ENCODE measurements around the gene CALCR. TPM values are rescaled to one million over a fixed set of nuclear protein-coding genes. Genes with fewer than 3 reads are reported as not detected.

CALCR gene
- total and polyA plus RNA-seq, 3 donors from 2014 or later: 0.31 to 0.76 (median 0.56) TPM

- Histone ChIP-seq H3K27ac (no peak overlapping the region), H3K36me3 (ENCODE audit: low read depth, missing control alignments) (no peaks in the 10 kb centered on the region), H3K9me3 (no peaks in the 10 kb centered on the region), H3K27me3 (no peaks in the 10 kb centered on the region), H3K4me3 (no peak overlapping the region), H3K4me1 (no peaks in the 10 kb centered on the region)
- TF ChIP-seq CTCF (IDR thresholded peaks at IDR 0.05): no peak
- no peak for TF ChIP-seq POLR2A (IDR thresholded peaks at IDR 0.05)
- intact Hi-C loops (cut with DNase I; ENCODE audit: low total_unique reads): no loop called here
- 75 to 78% methylated on average over 2 of the region's 2 CpGs for WGBS, 2 donors
- DNase-seq: no peak
These were observed 29.8 kb downstream of the CALCR start for GRCh38 chr7:93544691-93545090.

DNA sequence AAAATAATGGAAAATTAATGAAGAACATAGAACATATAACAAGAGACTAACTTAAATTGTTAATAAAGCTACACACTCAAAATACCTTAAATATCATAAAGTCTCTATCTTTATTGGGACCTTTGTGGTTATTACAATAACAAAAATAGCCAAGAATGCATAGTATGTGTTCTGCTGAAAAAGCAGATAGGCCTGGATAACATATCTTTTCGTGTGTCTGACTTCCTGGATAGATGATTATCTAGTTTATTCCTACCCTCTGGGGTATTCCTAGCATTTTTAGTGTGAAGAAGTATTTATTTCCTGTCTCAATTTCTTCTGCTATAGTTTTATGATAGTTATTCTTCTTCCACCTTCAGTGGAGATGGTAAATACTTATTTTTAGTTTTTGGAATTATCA lies 36.5 kb downstream of the CALCR start:
- H3K27ac ChIP-seq: no peak overlapping the region

DNA sequence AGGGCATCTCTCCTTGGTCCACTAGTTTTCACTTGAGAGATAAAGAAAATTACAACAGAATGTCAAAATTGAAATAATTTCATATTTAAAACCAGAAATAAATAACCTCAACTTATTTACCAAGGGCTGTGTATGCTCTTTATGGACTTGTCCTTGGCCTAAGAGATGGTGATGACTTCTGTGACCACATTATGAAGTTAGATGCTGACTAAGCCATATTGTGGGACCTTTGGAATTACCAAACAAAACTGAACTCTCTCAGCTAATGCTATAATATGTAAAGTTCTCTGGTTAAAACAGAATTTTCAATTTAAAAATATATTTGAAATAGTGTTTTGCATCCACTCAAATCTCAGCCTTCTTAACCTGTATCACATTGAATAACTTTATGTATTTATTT lies 38.9 kb downstream of the CALCR start:
- Histone ChIP-seq H3K9me3 (no peaks in the 10 kb centered on the region), H3K4me1 (no peaks in the 10 kb centered on the region), H3K36me3 (ENCODE audit: low read depth, missing control alignments) (no peaks in the 10 kb centered on the region), H3K4me3 (no peak overlapping the region), H3K27ac (no peak overlapping the region), H3K27me3 (no peaks in the 10 kb centered on the region)
- TF ChIP-seq CTCF (IDR thresholded peaks at IDR 0.05) (no peak), POLR2A (IDR thresholded peaks at IDR 0.05) (no peak)
- no peak for DNase-seq
- intact Hi-C loops (cut with DNase I; ENCODE audit: low total_unique reads): no loop called here

More for the DNA sequence above, 36.5 kb downstream of the CALCR start:
- H3K36me3 ChIP-seq (ENCODE audit: low read depth, missing control alignments): no peaks in the 10 kb centered on the region
- no peaks in the 10 kb centered on the region for H3K27me3 ChIP-seq
- intact Hi-C loops (cut with DNase I; ENCODE audit: low total_unique reads): no loop called here
- WGBS, 2 donors: 33 to 50% methylated on average over 1 of the region's 1 CpG
- no peaks in the 10 kb centered on the region for H3K4me1 ChIP-seq
- DNase-seq: no peak
- H3K9me3 ChIP-seq: no peaks in the 10 kb centered on the region
- TF ChIP-seq CTCF (IDR thresholded peaks at IDR 0.05) (no peak), POLR2A (IDR thresholded peaks at IDR 0.05) (no peak)
- H3K4me3 ChIP-seq: no peak overlapping the region

- TF ChIP-seq CTCF (IDR thresholded peaks at IDR 0.05) (no peak), POLR2A (IDR thresholded peaks at IDR 0.05) (no peak)
- no peak for DNase-seq
- Histone ChIP-seq H3K27ac (no peak overlapping the region), H3K36me3 (ENCODE audit: low read depth, missing control alignments) (no peaks in the 10 kb centered on the region), H3K9me3 (no peaks in the 10 kb centered on the region), H3K27me3 (no peaks in the 10 kb centered on the region), H3K4me3 (no peak overlapping the region), H3K4me1 (no peaks in the 10 kb centered on the region)
- intact Hi-C loops (cut with DNase I; ENCODE audit: low total_unique reads): no loop called here
These were observed 43.8 kb downstream of the CALCR start for GRCh38 chr7:93530701-93531100.

- H3K27ac ChIP-seq: no peak overlapping the region
- no peaks in the 10 kb centered on the region for H3K36me3 ChIP-seq (ENCODE audit: low read depth, missing control alignments)
- H3K4me1 ChIP-seq: no peaks in the 10 kb centered on the region
- intact Hi-C loops (cut with DNase I; ENCODE audit: low total_unique reads): no loop called here
- DNase-seq: no peak
- no peak overlapping the region for H3K4me3 ChIP-seq
- H3K27me3 ChIP-seq: no peaks in the 10 kb centered on the region
- TF ChIP-seq CTCF (IDR thresholded peaks at IDR 0.05) (no peak), POLR2A (IDR thresholded peaks at IDR 0.05) (no peak)
- 83 to 92% methylated on average over 4 of the region's 4 CpGs for WGBS, 2 donors
- no peaks in the 10 kb centered on the region for H3K9me3 ChIP-seq
These were observed 57.7 kb downstream of the CALCR start for GRCh38 chr7:93516834-93517233.
